ENCODE results near the gene ZFP36L1.

- TF ChIP-seq JUND (IDR thresholded peaks at IDR 0.05; ENCODE audit: borderline replicate concordance, low read depth, low read length), result no peak
- TF ChIP-seq JUND (tag; IDR thresholded peaks at IDR 0.05; ENCODE audit: borderline replicate concordance, low read depth, low read length), result no peak
- TF ChIP-seq, protein P1, sequence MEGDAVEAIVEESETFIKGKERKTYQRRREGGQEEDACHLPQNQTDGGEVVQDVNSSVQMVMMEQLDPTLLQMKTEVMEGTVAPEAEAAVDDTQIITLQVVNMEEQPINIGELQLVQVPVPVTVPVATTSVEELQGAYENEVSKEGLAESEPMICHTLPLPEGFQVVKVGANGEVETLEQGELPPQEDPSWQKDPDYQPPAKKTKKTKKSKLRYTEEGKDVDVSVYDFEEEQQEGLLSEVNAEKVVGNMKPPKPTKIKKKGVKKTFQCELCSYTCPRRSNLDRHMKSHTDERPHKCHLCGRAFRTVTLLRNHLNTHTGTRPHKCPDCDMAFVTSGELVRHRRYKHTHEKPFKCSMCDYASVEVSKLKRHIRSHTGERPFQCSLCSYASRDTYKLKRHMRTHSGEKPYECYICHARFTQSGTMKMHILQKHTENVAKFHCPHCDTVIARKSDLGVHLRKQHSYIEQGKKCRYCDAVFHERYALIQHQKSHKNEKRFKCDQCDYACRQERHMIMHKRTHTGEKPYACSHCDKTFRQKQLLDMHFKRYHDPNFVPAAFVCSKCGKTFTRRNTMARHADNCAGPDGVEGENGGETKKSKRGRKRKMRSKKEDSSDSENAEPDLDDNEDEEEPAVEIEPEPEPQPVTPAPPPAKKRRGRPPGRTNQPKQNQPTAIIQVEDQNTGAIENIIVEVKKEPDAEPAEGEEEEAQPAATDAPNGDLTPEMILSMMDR (IDR thresholded peaks at IDR 0.05 in 2 of 3, conservative IDR thresholded peaks at IDR 0.05 in 1 of 3; ENCODE audit: insufficient read depth in 2 of 3, low read depth in 1 of 3, low read length in 3 of 3), result no peak
- no peak for TF ChIP-seq ZNF282 (CRISPR knock-in tag; IDR thresholded peaks at IDR 0.05)
- TF ChIP-seq ESRRB (CRISPR knock-in tag; IDR thresholded peaks at IDR 0.05; ENCODE audit: borderline replicate concordance), result no peak
- TF ChIP-seq MXI1 (IDR thresholded peaks at IDR 0.05; ENCODE audit: low read depth, low read length), result no peak
Observed at GRCh38 chr14:68766299-68767247, 26.3 kb downstream of the ZFP36L1 start.
